Measurements from ENCODE around the gene FSIP1. TPM values are rescaled to one million over a fixed set of nuclear protein-coding genes. Genes with fewer than 3 reads are reported as not detected.

The FSIP1 gene
- total RNA-seq, 2 experiments from 2014 or later = 0.22 to 0.34 TPM

- Histone ChIP-seq H3K36me3 (ENCODE audit: insufficient read depth, low read length) (no peaks in the 10 kb centered on the region), H3K27me3 (ENCODE audit: control insufficient read depth in 1 of 2, insufficient read depth in 2 of 2, low read length in 2 of 2) (peaks cover 6 to 19% of the 10 kb centered on the region in 2 experiments), H3K4me1 (ENCODE audit: insufficient read depth, low read length) (no peaks in the 10 kb centered on the region), H3K9me3 (ENCODE audit: control insufficient read depth in 1 of 2, insufficient read depth in 1 of 2, low read length in 2 of 2) (no peaks in the 10 kb centered on the region), H3K4me3 (ENCODE audit: low read length) (no peak overlapping the region), H3K27ac (ENCODE audit: low read depth in 1 of 2, low read length in 2 of 2) (no peak overlapping the region)
- H3K4me1 Mint-ChIP-seq (ENCODE audit: low read depth) = no peaks in the 10 kb centered on the region
- no peak overlapping the region for H3K27ac Mint-ChIP-seq
- ChIA-PET CTCF (interaction anchor here (1.1 kb wide), 1 partner anchor 10 kb away, joined by 3 read pairs; no protein-coding TSS in a partner anchor), POLR2A (no interaction called here)
- H3K4me3 Mint-ChIP-seq = no peak overlapping the region
- H3K27me3 Mint-ChIP-seq = peaks cover 11% of the 10 kb centered on the region
- DNase-seq (no peak), ATAC-seq (ENCODE audit: poor library complexity) (no peak)
- no peak for TF ChIP-seq CTCF (IDR thresholded peaks at IDR 0.05)
- no peaks in the 10 kb centered on the region for H3K36me3 Mint-ChIP-seq (ENCODE audit: low read depth)
- H3K9me3 Mint-ChIP-seq = no peaks in the 10 kb centered on the region
- intact Hi-C loops (cut with DNase I, micrococcal nuclease) = loop anchor here in 1 of 2 experiments (10.0 kb wide), 1 partner anchor 64 kb away; no protein-coding TSS in a partner anchor
Observed at GRCh38 chr15:39808909-39809308, 26.3 kb upstream of the FSIP1 start.

GRCh38 chr15:39807791-39808190, 25.1 kb upstream of the FSIP1 start:
- peaks cover 11% of the 10 kb centered on the region for H3K27me3 Mint-ChIP-seq
- H3K36me3 ChIP-seq (ENCODE audit: insufficient read depth, low read length) = no peaks in the 10 kb centered on the region
- H3K27ac Mint-ChIP-seq = no peak overlapping the region
- H3K4me1 Mint-ChIP-seq (ENCODE audit: low read depth) = no peaks in the 10 kb centered on the region
- DNase-seq = no peak
- no peak overlapping the region for H3K4me3 Mint-ChIP-seq
- no peaks in the 10 kb centered on the region for H3K36me3 Mint-ChIP-seq (ENCODE audit: low read depth)
- no peaks in the 10 kb centered on the region for H3K9me3 ChIP-seq (ENCODE audit: control insufficient read depth in 1 of 2, insufficient read depth in 1 of 2, low read length in 2 of 2)
- CTCF ChIA-PET = no interaction called here
- intact Hi-C loops (cut with DNase I, micrococcal nuclease) = loop anchor here in 1 of 2 experiments (10.0 kb wide), 1 partner anchor 63 kb away; no protein-coding TSS in a partner anchor
- no peak for TF ChIP-seq CTCF (IDR thresholded peaks at IDR 0.05)
- no peaks in the 10 kb centered on the region for H3K9me3 Mint-ChIP-seq
- H3K4me3 ChIP-seq (ENCODE audit: low read length) = no peak overlapping the region
- POLR2A ChIA-PET = no interaction called here
- no peak overlapping the region for H3K27ac ChIP-seq (ENCODE audit: low read depth in 1 of 2, low read length in 2 of 2)
- no peak for ATAC-seq (ENCODE audit: poor library complexity)
- H3K27me3 ChIP-seq (ENCODE audit: control insufficient read depth in 1 of 2, insufficient read depth in 2 of 2, low read length in 2 of 2) = peaks cover 6 to 19% of the 10 kb centered on the region in 2 experiments
- no peaks in the 10 kb centered on the region for H3K4me1 ChIP-seq (ENCODE audit: insufficient read depth, low read length)

GRCh38 chr15:39804026-39804425, 21.4 kb upstream of the FSIP1 start:
- Mint-ChIP-seq H3K27ac (no peak overlapping the region), H3K9me3 (no peaks in the 10 kb centered on the region), H3K36me3 (ENCODE audit: low read depth) (no peaks in the 10 kb centered on the region), H3K27me3 (peaks cover 36% of the 10 kb centered on the region), H3K4me3 (no peak overlapping the region), H3K4me1 (ENCODE audit: low read depth) (no peaks in the 10 kb centered on the region)
- H3K27ac ChIP-seq (ENCODE audit: low read depth in 1 of 2, low read length in 2 of 2) = no peak overlapping the region
- DNase-seq (no peak), ATAC-seq (ENCODE audit: poor library complexity) (no peak)
- H3K27me3 ChIP-seq (ENCODE audit: control insufficient read depth in 1 of 2, insufficient read depth in 2 of 2, low read length in 2 of 2) = peaks cover 13 to 19% of the 10 kb centered on the region in 2 experiments
- H3K36me3 ChIP-seq (ENCODE audit: insufficient read depth, low read length) = no peaks in the 10 kb centered on the region
- H3K4me3 ChIP-seq (ENCODE audit: low read length) = no peak overlapping the region
- no peaks in the 10 kb centered on the region for H3K9me3 ChIP-seq (ENCODE audit: control insufficient read depth in 1 of 2, insufficient read depth in 1 of 2, low read length in 2 of 2)
- intact Hi-C loops (cut with DNase I, micrococcal nuclease) = loop anchor here in 1 of 2 experiments (10.0 kb wide), 1 partner anchor 59 kb away; no protein-coding TSS in a partner anchor
- no peak for TF ChIP-seq CTCF (IDR thresholded peaks at IDR 0.05)
- ChIA-PET POLR2A (no interaction called here), CTCF (no interaction called here)
- H3K4me1 ChIP-seq (ENCODE audit: insufficient read depth, low read length) = no peaks in the 10 kb centered on the region

Measured in CD4-positive, alpha-beta T cell (primary cell).